ENCODE data around the gene VPS41.

VPS41 gene

GRCh38 chr7:38678698-38679054 lies 230.3 kb downstream of the VPS41 start:
- no peak for TF ChIP-seq CTCF (conservative IDR thresholded peaks at IDR 0.05; ENCODE audit: low read depth, low read length)
- H3K4me2 ChIP-seq, result no peak overlapping the region
- no peaks in the 10 kb centered on the region for H3K79me2 ChIP-seq (ENCODE audit: insufficient read depth, low read depth)
- H2AFZ ChIP-seq (ENCODE audit: low read depth), result no peak overlapping the region
- H3K4me3 ChIP-seq (IDR thresholded peaks at IDR 0.05; ENCODE audit: insufficient read depth, low read depth, low read length), result no peak overlapping the region
- H3K27ac ChIP-seq, result no peak overlapping the region
- no peaks in the 10 kb centered on the region for H4K20me1 ChIP-seq (ENCODE audit: insufficient read depth)
- no peaks in the 10 kb centered on the region for H3K4me1 ChIP-seq (ENCODE audit: low read depth, poor library complexity, severe bottlenecking)
- no peak overlapping the region for H3K9ac ChIP-seq
- no peaks in the 10 kb centered on the region for H3K27me3 ChIP-seq (ENCODE audit: insufficient read depth, low read depth)
- no peaks in the 10 kb centered on the region for H3K36me3 ChIP-seq (ENCODE audit: insufficient read depth)

GRCh38 chr7:38677981-38678697 lies 230.9 kb downstream of the VPS41 start:
- Histone ChIP-seq H4K20me1 (ENCODE audit: insufficient read depth) (no peaks in the 10 kb centered on the region), H2AFZ (ENCODE audit: low read depth) (no peak overlapping the region), H3K27me3 (ENCODE audit: insufficient read depth, low read depth) (no peaks in the 10 kb centered on the region), H3K4me1 (ENCODE audit: low read depth, poor library complexity, severe bottlenecking) (no peaks in the 10 kb centered on the region), H3K36me3 (ENCODE audit: insufficient read depth) (no peaks in the 10 kb centered on the region), H3K4me2 (no peak overlapping the region), H3K4me3 (IDR thresholded peaks at IDR 0.05; ENCODE audit: insufficient read depth, low read depth, low read length) (no peak overlapping the region), H3K9ac (no peak overlapping the region), H3K79me2 (ENCODE audit: insufficient read depth, low read depth) (no peaks in the 10 kb centered on the region), H3K27ac (no peak overlapping the region)
- TF ChIP-seq CTCF (conservative IDR thresholded peaks at IDR 0.05; ENCODE audit: low read depth, low read length), result no peak

GRCh38 chr7:38675494-38676106 lies 233.4 kb downstream of the VPS41 start:
- Histone ChIP-seq H3K9ac (no peak overlapping the region), H2AFZ (ENCODE audit: low read depth) (no peak overlapping the region), H3K27me3 (ENCODE audit: insufficient read depth, low read depth) (no peaks in the 10 kb centered on the region), H3K4me3 (IDR thresholded peaks at IDR 0.05; ENCODE audit: insufficient read depth, low read depth, low read length) (no peak overlapping the region), H3K27ac (no peak overlapping the region), H3K4me2 (no peak overlapping the region), H3K79me2 (ENCODE audit: insufficient read depth, low read depth) (no peaks in the 10 kb centered on the region), H4K20me1 (ENCODE audit: insufficient read depth) (no peaks in the 10 kb centered on the region), H3K36me3 (ENCODE audit: insufficient read depth) (no peaks in the 10 kb centered on the region), H3K4me1 (ENCODE audit: low read depth, poor library complexity, severe bottlenecking) (no peaks in the 10 kb centered on the region)
- TF ChIP-seq CTCF (conservative IDR thresholded peaks at IDR 0.05; ENCODE audit: low read depth, low read length), result no peak

DNA sequence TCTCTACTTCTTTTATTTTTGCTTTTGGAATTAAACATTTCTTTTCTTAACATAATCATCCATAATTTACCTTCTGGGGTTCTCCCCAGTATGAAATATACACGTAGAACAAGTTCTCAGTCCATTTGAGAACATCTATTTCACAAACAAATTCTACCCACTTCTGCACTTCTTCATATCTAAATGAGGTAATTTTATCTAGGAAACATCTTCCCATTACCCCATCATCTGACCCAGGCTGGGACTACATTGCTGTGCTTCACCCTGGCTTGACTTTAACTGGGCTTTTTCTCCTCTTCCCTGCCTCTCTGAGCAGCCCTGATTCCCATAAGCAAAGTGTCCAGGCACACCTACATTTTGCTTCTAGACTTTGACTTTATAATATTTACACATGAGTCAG lies 234.5 kb downstream of the VPS41 start:
- Histone ChIP-seq H2AFZ (ENCODE audit: low read depth) (no peak overlapping the region), H3K9ac (no peak overlapping the region), H3K36me3 (ENCODE audit: insufficient read depth) (no peaks in the 10 kb centered on the region), H3K27me3 (ENCODE audit: insufficient read depth, low read depth) (no peaks in the 10 kb centered on the region), H3K4me2 (no peak overlapping the region), H3K4me1 (ENCODE audit: low read depth, poor library complexity, severe bottlenecking) (no peaks in the 10 kb centered on the region), H4K20me1 (ENCODE audit: insufficient read depth) (no peaks in the 10 kb centered on the region), H3K27ac (no peak overlapping the region), H3K79me2 (ENCODE audit: insufficient read depth, low read depth) (no peaks in the 10 kb centered on the region), H3K4me3 (IDR thresholded peaks at IDR 0.05; ENCODE audit: insufficient read depth, low read depth, low read length) (no peak overlapping the region)
- TF ChIP-seq CTCF (conservative IDR thresholded peaks at IDR 0.05; ENCODE audit: low read depth, low read length), result no peak
